ENCODE measurements around the gene RASA2. TPM values are rescaled to one million over a fixed set of nuclear protein-coding genes. Genes with fewer than 3 reads are reported as not detected.

Gene RASA2
- total RNA-seq, 4 donors from 2014 or later: 1.9 to 10.6 (median 4.5) TPM

DNA sequence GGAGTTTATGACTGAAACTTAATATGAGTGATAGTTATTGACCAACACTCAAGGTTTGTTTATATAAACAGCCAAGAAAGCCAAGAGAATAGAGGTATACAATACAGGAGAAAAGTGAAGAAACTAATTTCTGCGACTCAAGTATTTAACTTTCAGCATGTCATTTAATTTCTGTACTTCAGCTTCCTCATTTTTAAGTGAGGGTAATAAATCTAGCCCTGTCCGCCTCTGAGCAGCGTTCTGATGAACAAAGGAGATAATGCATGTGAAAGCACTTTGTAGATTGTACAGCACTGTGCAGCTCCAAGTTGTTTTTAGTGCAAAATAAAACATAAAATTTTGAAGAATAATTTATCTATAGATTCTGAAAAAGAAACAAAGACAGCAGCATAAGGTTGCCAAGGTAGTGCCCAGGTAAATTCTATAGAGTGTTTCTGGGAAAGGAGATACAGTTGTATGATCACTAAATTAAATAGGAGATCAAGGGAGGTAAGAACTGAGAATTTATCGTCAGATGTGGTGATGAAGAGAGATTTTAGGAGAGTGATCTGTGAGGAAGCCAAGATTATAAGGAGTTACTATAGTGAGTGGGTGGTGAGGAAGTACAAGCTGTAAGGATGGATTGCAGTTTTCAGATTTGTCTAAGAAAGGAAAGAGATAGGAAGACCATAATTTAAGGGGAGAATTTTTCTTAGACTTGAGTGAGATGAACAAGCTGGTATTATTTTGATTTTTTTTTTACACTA lies 71.3 kb downstream of the RASA2 start:
- in situ Hi-C loops (cut with MboI; ENCODE audit: low sequenced_read_pairs in 4 of 4) (loop anchor here (5.0 to 25.0 kb wide), 4 partner anchors 96 to 246 kb away; partner anchors contain the start of gene ZBTB38 (in 3 of the 4)), intact Hi-C loops (cut with DNase I; ENCODE audit: low total_unique reads) (no loop called here)
- H3K4me1 ChIP-seq: no peaks in the 10 kb centered on the region
- no peak overlapping the region for H3K27ac ChIP-seq
- no peak overlapping the region for H3K4me3 ChIP-seq
- ATAC-seq: no peak
- TF ChIP-seq CTCF (IDR thresholded peaks at IDR 0.05 in 4 of 5, conservative IDR thresholded peaks at IDR 0.05 in 1 of 5) (no peak), POLR2A (IDR thresholded peaks at IDR 0.05) (no peak)
- no peaks in the 10 kb centered on the region for H3K27me3 ChIP-seq
- no peak for DNase-seq
- H3K9me3 ChIP-seq: no peaks in the 10 kb centered on the region
- peaks cover 0 to 8% of the 10 kb centered on the region in 2 donors for H3K36me3 ChIP-seq

GRCh38 chr3:141561426-141562034 lies 74.7 kb downstream of the RASA2 start:
- Histone ChIP-seq H3K4me3 (no peak overlapping the region), H3K9me3 (no peaks in the 10 kb centered on the region), H3K4me1 (no peaks in the 10 kb centered on the region), H3K27me3 (no peaks in the 10 kb centered on the region), H3K27ac (no peak overlapping the region), H3K36me3 (peaks cover 0 to 8% of the 10 kb centered on the region in 2 donors)
- DNase-seq (no peak), ATAC-seq (no peak)
- TF ChIP-seq POLR2A (IDR thresholded peaks at IDR 0.05) (no peak), CTCF (IDR thresholded peaks at IDR 0.05 in 4 of 5, conservative IDR thresholded peaks at IDR 0.05 in 1 of 5) (peak; percentile 83 to 99 (median 86))
- in situ Hi-C loops (cut with MboI; ENCODE audit: low sequenced_read_pairs in 4 of 4): loop anchor here (5.0 to 25.0 kb wide), 3 partner anchors 89 to 249 kb away; partner anchors contain the start of gene ZBTB38 (in 3 of the 4)
- intact Hi-C loops (cut with DNase I; ENCODE audit: low total_unique reads): loop anchor here (1.0 to 2.0 kb wide), 3 partner anchors 101 to 259 kb away; no protein-coding TSS in a partner anchor

DNA sequence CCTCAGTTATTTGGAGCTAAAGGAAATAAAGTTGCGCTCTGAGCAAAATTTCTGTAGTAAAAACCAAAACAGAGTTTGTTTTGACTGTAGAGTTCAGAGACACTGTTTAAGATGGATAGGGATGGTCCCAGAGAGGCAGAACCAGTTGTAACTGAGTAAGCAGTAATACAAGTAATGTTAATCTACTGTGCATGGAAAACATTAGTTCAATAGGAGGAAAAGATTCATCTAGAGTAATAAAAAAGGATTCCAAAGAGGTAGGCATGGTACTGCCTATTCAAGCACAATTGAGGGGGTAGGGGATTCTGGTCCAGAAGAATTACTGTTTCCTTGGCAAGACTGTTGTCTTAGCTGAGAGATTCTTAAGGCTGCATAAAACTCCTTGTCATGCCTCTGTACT lies 77.4 kb downstream of the RASA2 start:
- TF ChIP-seq CTCF (IDR thresholded peaks at IDR 0.05 in 4 of 5, conservative IDR thresholded peaks at IDR 0.05 in 1 of 5): no peak
- TF ChIP-seq POLR2A (IDR thresholded peaks at IDR 0.05): no peak
- DNase-seq (no peak), ATAC-seq (no peak)
- Histone ChIP-seq H3K27ac (no peak overlapping the region), H3K27me3 (no peaks in the 10 kb centered on the region), H3K9me3 (no peaks in the 10 kb centered on the region), H3K4me3 (no peak overlapping the region), H3K36me3 (no peaks in the 10 kb centered on the region), H3K4me1 (no peaks in the 10 kb centered on the region)
- in situ Hi-C loops (cut with MboI; ENCODE audit: low sequenced_read_pairs in 4 of 4): loop anchor here (5.0 to 25.0 kb wide), 3 partner anchors 92 to 252 kb away; partner anchors contain the start of gene ZBTB38 (in 3 of the 4)
- intact Hi-C loops (cut with DNase I; ENCODE audit: low total_unique reads): no loop called here

- no peak for ATAC-seq
- intact Hi-C loops (cut with DNase I; ENCODE audit: low total_unique reads): no loop called here
- Histone ChIP-seq H3K4me3 (no peak overlapping the region), H3K4me1 (no peaks in the 10 kb centered on the region), H3K27me3 (no peaks in the 10 kb centered on the region), H3K9me3 (no peaks in the 10 kb centered on the region), H3K27ac (no peak overlapping the region), H3K36me3 (peaks cover 0 to 23% of the 10 kb centered on the region in 2 donors)
- TF ChIP-seq CTCF (IDR thresholded peaks at IDR 0.05 in 4 of 5, conservative IDR thresholded peaks at IDR 0.05 in 1 of 5) (no peak), POLR2A (IDR thresholded peaks at IDR 0.05) (no peak)
- in situ Hi-C loops (cut with MboI; ENCODE audit: low sequenced_read_pairs in 4 of 4): loop anchor here (10.0 to 25.0 kb wide), 3 partner anchors 208 to 345 kb away; partner anchors contain the start of gene ZBTB38 (in 3 of the 4)
- no peak for DNase-seq
Observed at GRCh38 chr3:141570068-141570467, 83.2 kb downstream of the RASA2 start.
